Fibroblast of lung (primary cell): Measurements from ENCODE around the gene TEAD2.

Experiments
- EZH2 ChIP-seq: IDR thresholded peaks from 2 replicates; pipeline ENCODE4 v1.5.1; 2012; ENCODE audit warnings: low read length, control low read depth, mild to moderate bottlenecking; ENCODE audit errors: missing control alignments
- TF ChIP-seq, protein P1 (sequence below), 2 donors: IDR thresholded peaks in 1 of 2; conservative IDR thresholded peaks in 1 of 2; 1 replicate in 1 of 2; 2 replicates in 1 of 2; pipeline ENCODE4 v1.5.1; 2011 to 2012; ENCODE audit warnings: low read length in 2 of 2, control low read depth in 1 of 2, inconsistent platforms in 1 of 2, low read depth in 1 of 2, mild to moderate bottlenecking in 1 of 2

DNA sequence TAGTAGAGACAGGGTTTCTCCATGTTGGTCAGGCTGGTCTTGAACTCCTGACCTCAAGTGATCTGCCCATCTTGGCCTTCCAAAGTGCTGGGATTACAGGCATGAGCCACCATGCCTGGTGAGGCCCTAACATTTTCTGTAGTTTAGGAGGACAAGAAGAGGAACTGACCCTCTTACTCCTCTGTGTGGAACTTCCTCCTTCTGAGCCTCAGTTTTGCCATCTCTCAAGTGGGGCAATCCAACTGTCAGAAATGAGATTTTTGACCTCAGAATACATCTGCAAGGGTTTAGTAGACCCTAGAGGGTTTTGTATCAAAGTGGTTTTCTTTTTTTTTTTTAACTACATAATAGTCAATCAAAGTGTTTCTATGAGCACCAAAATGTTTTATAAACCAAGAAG lies 3.9 kb upstream of the TEAD2 start:
- TF ChIP-seq, protein P1, sequence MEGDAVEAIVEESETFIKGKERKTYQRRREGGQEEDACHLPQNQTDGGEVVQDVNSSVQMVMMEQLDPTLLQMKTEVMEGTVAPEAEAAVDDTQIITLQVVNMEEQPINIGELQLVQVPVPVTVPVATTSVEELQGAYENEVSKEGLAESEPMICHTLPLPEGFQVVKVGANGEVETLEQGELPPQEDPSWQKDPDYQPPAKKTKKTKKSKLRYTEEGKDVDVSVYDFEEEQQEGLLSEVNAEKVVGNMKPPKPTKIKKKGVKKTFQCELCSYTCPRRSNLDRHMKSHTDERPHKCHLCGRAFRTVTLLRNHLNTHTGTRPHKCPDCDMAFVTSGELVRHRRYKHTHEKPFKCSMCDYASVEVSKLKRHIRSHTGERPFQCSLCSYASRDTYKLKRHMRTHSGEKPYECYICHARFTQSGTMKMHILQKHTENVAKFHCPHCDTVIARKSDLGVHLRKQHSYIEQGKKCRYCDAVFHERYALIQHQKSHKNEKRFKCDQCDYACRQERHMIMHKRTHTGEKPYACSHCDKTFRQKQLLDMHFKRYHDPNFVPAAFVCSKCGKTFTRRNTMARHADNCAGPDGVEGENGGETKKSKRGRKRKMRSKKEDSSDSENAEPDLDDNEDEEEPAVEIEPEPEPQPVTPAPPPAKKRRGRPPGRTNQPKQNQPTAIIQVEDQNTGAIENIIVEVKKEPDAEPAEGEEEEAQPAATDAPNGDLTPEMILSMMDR (conservative IDR thresholded peaks at IDR 0.05 in 1 of 2, IDR thresholded peaks at IDR 0.05 in 1 of 2; ENCODE audit: low read depth in 1 of 2, low read length in 2 of 2): no peak
- no peak for TF ChIP-seq EZH2
